Measurements from ENCODE around the gene FAT1. TPM values are rescaled to one million over a fixed set of nuclear protein-coding genes. Genes with fewer than 3 reads are reported as not detected.
A peak's percentile ranks its signal among the peaks of the same experiment; 100 is the strongest.

The FAT1 gene
- total and polyA plus RNA-seq, 9 of the 15 experiments (the other 6 are each of a cell fraction or from before 2014, with no cell fraction given) = 6.0 to 38.4 (median 21.4) TPM

- H3K79me2 ChIP-seq (ENCODE audit: control insufficient read depth, insufficient read depth, low read length) = peaks cover 6% of the 10 kb centered on the region; the same call in 1 of the 3 replicates
- intact Hi-C loops (cut with micrococcal nuclease) (no loop called here), in situ Hi-C loops (cut with MboI) (no loop called here)
- BruUV-seq (replicated peaks) = no TSS peak
- FAIRE-seq (no peak), DNase-seq (ENCODE audit: extremely low read depth in 1 of 4, low spot score in 3 of 4) (no peak), ATAC-seq (no peak)
- H3K4me2 ChIP-seq (ENCODE audit: insufficient read depth, low read length) = no peak overlapping the region
- no peak overlapping the region for H2AFZ ChIP-seq (ENCODE audit: low read depth, low read length)
- TF ChIP-seq RAD51 (IDR thresholded peaks at IDR 0.05; ENCODE audit: borderline replicate concordance, low read depth) (peak; percentile 61), USF2 (CRISPR knock-in tag; IDR thresholded peaks at IDR 0.05) (peak; percentile 27; the same call in 1 of the 2 replicates), SNAPC5 (CRISPR knock-in tag; IDR thresholded peaks at IDR 0.05) (no peak), CBFA2T2 (conservative IDR thresholded peaks at IDR 0.05) (0 out of 2 replicates have a peak, but pooled peaks have one; percentile 20), ETV6 (IDR thresholded peaks at IDR 0.05; ENCODE audit: borderline replicate concordance in 1 of 2, low read depth in 2 of 2, low read length in 1 of 2) (no peak), ETV6 (CRISPR knock-in tag; IDR thresholded peaks at IDR 0.05; ENCODE audit: borderline replicate concordance) (no peak), EGR1 (conservative IDR thresholded peaks at IDR 0.05) (no peak), TFE3 (CRISPR knock-in tag; IDR thresholded peaks at IDR 0.05) (peak; percentile 79), ZBTB34 (CRISPR knock-in tag; IDR thresholded peaks at IDR 0.05) (no peak), TOE1 (IDR thresholded peaks at IDR 0.05; ENCODE audit: borderline replicate concordance) (0 out of 2 replicates have a peak, but pooled peaks have one; percentile 31), TOE1 (CRISPR knock-in tag; IDR thresholded peaks at IDR 0.05; ENCODE audit: borderline replicate concordance, low read depth) (no peak), FOS (IDR thresholded peaks at IDR 0.05; ENCODE audit: extremely low read depth, insufficient read length) (no peak), IFI16 (CRISPR knock-in tag; IDR thresholded peaks at IDR 0.05) (no peak)
- no peaks in the 10 kb centered on the region for H3K27me3 ChIP-seq (ENCODE audit: control insufficient read depth in 2 of 2, insufficient read depth in 2 of 2, low read length in 2 of 2)
- no peak overlapping the region for H3K27ac ChIP-seq (ENCODE audit: extremely low read depth, low read depth, low read length)
- H3K4me3 ChIP-seq = no peak overlapping the region
- no peak overlapping the region for H3K9ac ChIP-seq (ENCODE audit: insufficient read depth in 1 of 2, low read depth in 2 of 2, low read length in 2 of 2)
- H3K9me3 ChIP-seq (replicated peaks; ENCODE audit: control insufficient read depth, insufficient read depth, low read depth, low read length) = no peaks in the 10 kb centered on the region
- POLR2A ChIA-PET = interaction anchor here (1.1 kb wide), 1 partner anchor 66 kb away, joined by 3 read pairs; no protein-coding TSS in a partner anchor
- H4K20me1 ChIP-seq (replicated peaks; ENCODE audit: control insufficient read depth, insufficient read depth, low read length) = no peaks in the 10 kb centered on the region
- H3K9me1 ChIP-seq (ENCODE audit: control insufficient read depth, insufficient read depth, low read length) = no peaks in the 10 kb centered on the region
- whole genome bisulfite sequencing (ENCODE audit: insufficient coverage, low coverage, missing lambda C conversion rate) = 42% methylated on average over 3 of the region's 4 CpGs
- CTCF ChIA-PET (ENCODE audit: low intra/inter-chr PET ratio) = no interaction called here
- no peaks in the 10 kb centered on the region for H3K36me3 ChIP-seq (ENCODE audit: control insufficient read depth, insufficient read depth, low read length)
- peaks cover 3 to 10% of the 10 kb centered on the region in 2 experiments; a peak in 3 of 5 replicates for H3K4me1 ChIP-seq (replicated peaks in 1 of 2; ENCODE audit: control insufficient read depth in 2 of 2, insufficient read depth in 2 of 2, low read length in 2 of 2)
These were observed 44.1 kb upstream of the FAT1 start for GRCh38 chr4:186767794-186768193.
